A549 (cell line): ENCODE measurements around the gene ST8SIA2.

Experiments used
- CTCF ChIP-seq: fragments of >200 bp; sonication (Bioruptor Twin); formaldehyde crosslinking; IDR thresholded peaks from 3 replicates; pipeline ENCODE4 v1.5.1; 2016
- POLR2A ChIP-seq: IDR thresholded peaks from 2 replicates; pipeline ENCODE4 v1.6.1; 2012; ENCODE audit warnings: mild to moderate bottlenecking, low read length

GRCh38 chr15:92468991-92469390 lies 75.3 kb downstream of the ST8SIA2 start:
- TF ChIP-seq CTCF: no peak
- no peak for TF ChIP-seq POLR2A
